Caco-2 (cell line): Measurements from ENCODE around the gene TMX4. TPM values are rescaled to one million over a fixed set of nuclear protein-coding genes. Genes with fewer than 3 reads are reported as not detected.

ENCODE experiments used
- BruUV-seq: library from RNA; stranded (reverse); fragments of 400-500 nt; replicated peaks from 2 replicates; lab custom pipeline; 2021; lab: Mats Ljungman, UMichigan
- CTCF ChIA-PET: fragments of 300-600 bp; sonication (Branson Sonifier 250); formaldehyde crosslinking; loops from one replicate; lab custom pipeline; 2022; ENCODE audit warnings: antibody characterized with exemption; lab: Charles Lee
- POLR2A ChIA-PET: fragments of 300-600 bp; sonication (Branson Sonifier 250); formaldehyde crosslinking; loops from one replicate; lab custom pipeline; 2022; ENCODE audit warnings: antibody characterized with exemption; lab: Charles Lee
- DNase-seq, 2 experiments: peaks; one replicate each; pipeline versions ENCODE4 v3.0.0 to v3.0.0-alpha.2; 2020 to 2022
- H3K27me3 ChIP-seq: replicated peaks from 2 replicates; pipeline ENCODE4 v1.6.0; 2011; ENCODE audit warnings: low read length; ENCODE audit not compliant: control insufficient read depth, insufficient read depth
- H3K36me3 ChIP-seq: 2 replicates; pipeline ENCODE4 v1.5.1; 2011; ENCODE audit warnings: low read length; ENCODE audit not compliant: control insufficient read depth, insufficient read depth
- H3K4me1 ChIP-seq: fragments of 250-450 bp; sonication (Bioruptor Pico); 2 replicates; pipeline ENCODE4 v1.5.1; 2020; ENCODE audit warnings: mild to moderate bottlenecking
- H3K4me3 ChIP-seq: 2 replicates; pipeline ENCODE4 v1.5.1; 2011; ENCODE audit warnings: low read depth, mild to moderate bottlenecking, control low read depth, low read length
- H3K9me3 ChIP-seq: fragments of 250-450 bp; sonication (Bioruptor Pico); 2 replicates; pipeline ENCODE4 v1.5.1; 2020; ENCODE audit warnings: mild to moderate bottlenecking, moderate library complexity
- H3K27ac Mint-ChIP-seq: one replicate; pipeline ENCODE4 v1.8.0; 2022; ENCODE audit warnings: mixed read lengths; ENCODE audit not compliant: unreplicated experiment
- H3K27me3 Mint-ChIP-seq: one replicate; pipeline ENCODE4 v1.8.0; 2022; ENCODE audit warnings: mixed read lengths; ENCODE audit not compliant: insufficient read depth, unreplicated experiment
- H3K36me3 Mint-ChIP-seq: one replicate; pipeline ENCODE4 v1.8.0; 2022; ENCODE audit warnings: mild to moderate bottlenecking, mixed read lengths; ENCODE audit not compliant: insufficient read depth, unreplicated experiment
- H3K4me1 Mint-ChIP-seq: one replicate; pipeline ENCODE4 v1.8.0; 2022; ENCODE audit warnings: low read depth, mixed read lengths; ENCODE audit not compliant: unreplicated experiment
- H3K4me3 Mint-ChIP-seq: one replicate; pipeline ENCODE4 v1.8.0; 2022; ENCODE audit warnings: mild to moderate bottlenecking, moderate library complexity, mixed read lengths; ENCODE audit not compliant: unreplicated experiment
- H3K9me3 Mint-ChIP-seq: one replicate; pipeline ENCODE4 v1.8.0; 2022; ENCODE audit warnings: mixed read lengths; ENCODE audit not compliant: unreplicated experiment
- intact Hi-C: fragments of 100-400 bp; cut with micrococcal nuclease; formaldehyde crosslinking; loops from one replicate; pipeline ENCODE4 v1.10.0; 2022; ENCODE audit not compliant: unreplicated experiment
- total RNA-seq: library from RNA; stranded (reverse); gene quantifications from 2 replicates; pipeline ENCODE4 v1.2.3, GENCODE V29; 2022
- TF ChIP-seq, protein P1 (sequence below), 2 experiments: fragments of 200-600 bp in 1 of 2; IDR thresholded peaks; 1 replicate in 1 of 2; 2 replicates in 1 of 2; pipeline versions ENCODE4 v1.5.1 to v1.8.0; 2011 to 2022; ENCODE audit warnings: antibody characterized with exemption in 1 of 2, control low read depth in 1 of 2, inconsistent platforms in 1 of 2, low read depth in 1 of 2, low read length in 1 of 2, mild to moderate bottlenecking in 1 of 2, moderate library complexity in 1 of 2; ENCODE audit not compliant: insufficient read depth in 1 of 2, severe bottlenecking in 1 of 2, unreplicated experiment in 1 of 2

TMX4 gene
- total RNA-seq, 1 experiment from 2014 or later, result 17.0 TPM

DNA sequence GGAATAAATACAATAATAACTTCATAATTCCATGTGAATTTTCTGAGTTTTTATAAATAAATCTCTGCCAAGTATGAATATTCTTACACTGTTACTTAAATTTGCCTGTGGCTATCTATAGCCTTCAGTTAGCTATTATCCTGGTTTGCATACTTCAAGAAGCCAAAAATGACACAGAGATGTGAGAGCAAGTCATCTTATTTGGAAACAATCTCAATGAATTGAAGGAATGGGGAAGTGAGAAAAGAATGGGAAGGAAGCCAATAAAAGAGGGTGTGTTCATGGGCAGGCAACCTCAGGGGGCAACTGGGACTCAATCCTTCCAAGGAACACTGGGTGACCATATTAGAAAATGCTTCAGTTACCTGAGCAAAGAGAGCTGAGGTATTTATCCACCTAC, 89.2 kb downstream of the TMX4 start:
- intact Hi-C loops, result no loop called here
- Mint-ChIP-seq H3K9me3 (no peaks in the 10 kb centered on the region), H3K27me3 (peaks cover 6% of the 10 kb centered on the region), H3K4me1 (no peaks in the 10 kb centered on the region), H3K36me3 (no peaks in the 10 kb centered on the region), H3K4me3 (no peak overlapping the region), H3K27ac (no peak overlapping the region)
- H3K9me3 ChIP-seq, result no peaks in the 10 kb centered on the region
- ChIA-PET POLR2A (no interaction called here), CTCF (no interaction called here)
- TF ChIP-seq, protein P1, sequence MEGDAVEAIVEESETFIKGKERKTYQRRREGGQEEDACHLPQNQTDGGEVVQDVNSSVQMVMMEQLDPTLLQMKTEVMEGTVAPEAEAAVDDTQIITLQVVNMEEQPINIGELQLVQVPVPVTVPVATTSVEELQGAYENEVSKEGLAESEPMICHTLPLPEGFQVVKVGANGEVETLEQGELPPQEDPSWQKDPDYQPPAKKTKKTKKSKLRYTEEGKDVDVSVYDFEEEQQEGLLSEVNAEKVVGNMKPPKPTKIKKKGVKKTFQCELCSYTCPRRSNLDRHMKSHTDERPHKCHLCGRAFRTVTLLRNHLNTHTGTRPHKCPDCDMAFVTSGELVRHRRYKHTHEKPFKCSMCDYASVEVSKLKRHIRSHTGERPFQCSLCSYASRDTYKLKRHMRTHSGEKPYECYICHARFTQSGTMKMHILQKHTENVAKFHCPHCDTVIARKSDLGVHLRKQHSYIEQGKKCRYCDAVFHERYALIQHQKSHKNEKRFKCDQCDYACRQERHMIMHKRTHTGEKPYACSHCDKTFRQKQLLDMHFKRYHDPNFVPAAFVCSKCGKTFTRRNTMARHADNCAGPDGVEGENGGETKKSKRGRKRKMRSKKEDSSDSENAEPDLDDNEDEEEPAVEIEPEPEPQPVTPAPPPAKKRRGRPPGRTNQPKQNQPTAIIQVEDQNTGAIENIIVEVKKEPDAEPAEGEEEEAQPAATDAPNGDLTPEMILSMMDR (IDR thresholded peaks at IDR 0.05; ENCODE audit: insufficient read depth in 1 of 2, low read depth in 1 of 2, low read length in 1 of 2, severe bottlenecking in 1 of 2, unreplicated experiment in 1 of 2), result no peak
- no peaks in the 10 kb centered on the region for H3K4me1 ChIP-seq
- no peak overlapping the region for H3K4me3 ChIP-seq
- DNase-seq, result no peak
- H3K36me3 ChIP-seq, result no peaks in the 10 kb centered on the region
- no TSS peak for BruUV-seq
- H3K27me3 ChIP-seq, result no peaks in the 10 kb centered on the region; the same call in 1 of the 2 replicates

Other genes starting within 250 kb of the TMX4 start
- gene HAO1, start 79.3 kb downstream of the TMX4 start, total RNA-seq, result not detected in 2 replicates
- 101 and 105 TPM in 2 replicates for gene PLCB1, start 112.5 kb upstream of the TMX4 start, total RNA-seq